Panc1 (cell line): ENCODE results near the gene CRADD.

Source experiments
- CTCF ChIP-seq: fragments of 450-650 bp; IDR thresholded peaks from 2 replicates; pipeline ENCODE4 v1.5.1; 2017; ENCODE audit warnings: mild to moderate bottlenecking
- POLR2AphosphoS5 ChIP-seq: IDR thresholded peaks from 2 replicates; pipeline ENCODE4 v1.6.1; 2012; ENCODE audit warnings: mild to moderate bottlenecking, low read depth, low read length, moderate library complexity
- SIN3A ChIP-seq: IDR thresholded peaks from 2 replicates; pipeline ENCODE4 v1.6.1; 2012; ENCODE audit warnings: low read depth, mild to moderate bottlenecking, low read length, moderate library complexity, borderline replicate concordance; ENCODE audit not compliant: insufficient read depth
- TCF7L2 ChIP-seq: IDR thresholded peaks from 2 replicates; pipeline ENCODE4 v1.6.1; 2011; ENCODE audit warnings: mild to moderate bottlenecking, low read depth, low read length, inconsistent platforms
- TF ChIP-seq, protein P1 (sequence below), 2 experiments: IDR thresholded peaks; 2 replicates each; pipeline ENCODE4 v1.6.1; 2011 to 2012; ENCODE audit warnings: low read depth in 2 of 2, control low read depth in 1 of 2, low read length in 1 of 2, mild to moderate bottlenecking in 1 of 2, moderate library complexity in 1 of 2; ENCODE audit not compliant: insufficient read depth in 1 of 2

DNA sequence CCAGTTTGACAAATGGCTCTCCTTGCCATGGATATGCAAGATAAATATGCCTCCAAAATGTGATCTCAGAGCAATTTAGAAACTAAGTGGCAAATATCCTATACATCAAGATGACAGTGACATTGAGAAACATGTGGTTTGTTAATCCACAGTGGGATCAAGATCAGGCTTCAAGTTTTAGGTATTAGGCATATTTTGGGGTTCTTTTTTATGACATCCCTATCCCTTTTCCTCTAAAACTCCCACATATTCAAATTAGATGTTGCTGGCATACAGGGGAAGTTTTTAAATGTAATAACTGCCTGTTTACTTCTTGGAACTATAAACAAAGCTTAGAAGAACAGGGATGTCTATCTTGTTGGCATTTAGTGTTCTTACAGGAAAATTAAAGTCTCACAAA is 179.4 kb downstream of the CRADD start:
- TF ChIP-seq CTCF, result no peak
- TF ChIP-seq, protein P1, sequence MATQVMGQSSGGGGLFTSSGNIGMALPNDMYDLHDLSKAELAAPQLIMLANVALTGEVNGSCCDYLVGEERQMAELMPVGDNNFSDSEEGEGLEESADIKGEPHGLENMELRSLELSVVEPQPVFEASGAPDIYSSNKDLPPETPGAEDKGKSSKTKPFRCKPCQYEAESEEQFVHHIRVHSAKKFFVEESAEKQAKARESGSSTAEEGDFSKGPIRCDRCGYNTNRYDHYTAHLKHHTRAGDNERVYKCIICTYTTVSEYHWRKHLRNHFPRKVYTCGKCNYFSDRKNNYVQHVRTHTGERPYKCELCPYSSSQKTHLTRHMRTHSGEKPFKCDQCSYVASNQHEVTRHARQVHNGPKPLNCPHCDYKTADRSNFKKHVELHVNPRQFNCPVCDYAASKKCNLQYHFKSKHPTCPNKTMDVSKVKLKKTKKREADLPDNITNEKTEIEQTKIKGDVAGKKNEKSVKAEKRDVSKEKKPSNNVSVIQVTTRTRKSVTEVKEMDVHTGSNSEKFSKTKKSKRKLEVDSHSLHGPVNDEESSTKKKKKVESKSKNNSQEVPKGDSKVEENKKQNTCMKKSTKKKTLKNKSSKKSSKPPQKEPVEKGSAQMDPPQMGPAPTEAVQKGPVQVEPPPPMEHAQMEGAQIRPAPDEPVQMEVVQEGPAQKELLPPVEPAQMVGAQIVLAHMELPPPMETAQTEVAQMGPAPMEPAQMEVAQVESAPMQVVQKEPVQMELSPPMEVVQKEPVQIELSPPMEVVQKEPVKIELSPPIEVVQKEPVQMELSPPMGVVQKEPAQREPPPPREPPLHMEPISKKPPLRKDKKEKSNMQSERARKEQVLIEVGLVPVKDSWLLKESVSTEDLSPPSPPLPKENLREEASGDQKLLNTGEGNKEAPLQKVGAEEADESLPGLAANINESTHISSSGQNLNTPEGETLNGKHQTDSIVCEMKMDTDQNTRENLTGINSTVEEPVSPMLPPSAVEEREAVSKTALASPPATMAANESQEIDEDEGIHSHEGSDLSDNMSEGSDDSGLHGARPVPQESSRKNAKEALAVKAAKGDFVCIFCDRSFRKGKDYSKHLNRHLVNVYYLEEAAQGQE (IDR thresholded peaks at IDR 0.05; ENCODE audit: insufficient read depth in 1 of 2, low read depth in 2 of 2, low read length in 1 of 2), result no peak
- no peak for TF ChIP-seq SIN3A
- no peak for TF ChIP-seq POLR2AphosphoS5
- TF ChIP-seq TCF7L2, result no peak
